Measurements from ENCODE around the gene RANBP1.

Gene RANBP1

DNA sequence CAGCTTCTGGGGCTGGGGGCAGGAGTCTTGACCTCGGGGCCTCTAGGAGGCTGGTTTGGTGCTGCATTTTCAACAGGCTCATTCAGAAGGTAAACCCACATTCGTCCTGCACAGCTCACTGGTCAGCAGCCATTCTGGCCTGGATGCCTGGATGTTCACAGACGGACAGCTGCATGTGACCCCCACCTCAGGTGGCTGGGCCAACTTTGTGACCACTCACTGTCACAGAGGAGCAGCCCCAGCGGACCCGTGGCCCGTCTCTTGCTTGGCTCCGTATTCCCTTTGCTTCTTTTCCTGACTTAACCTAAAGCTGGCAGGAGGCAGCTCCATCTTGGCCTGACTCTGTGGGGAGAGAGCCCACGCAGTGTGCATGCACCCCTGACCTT lies 27.6 kb upstream of the RANBP1 start:
- no peak for DNase-seq (ENCODE audit: low spot score)

DNA sequence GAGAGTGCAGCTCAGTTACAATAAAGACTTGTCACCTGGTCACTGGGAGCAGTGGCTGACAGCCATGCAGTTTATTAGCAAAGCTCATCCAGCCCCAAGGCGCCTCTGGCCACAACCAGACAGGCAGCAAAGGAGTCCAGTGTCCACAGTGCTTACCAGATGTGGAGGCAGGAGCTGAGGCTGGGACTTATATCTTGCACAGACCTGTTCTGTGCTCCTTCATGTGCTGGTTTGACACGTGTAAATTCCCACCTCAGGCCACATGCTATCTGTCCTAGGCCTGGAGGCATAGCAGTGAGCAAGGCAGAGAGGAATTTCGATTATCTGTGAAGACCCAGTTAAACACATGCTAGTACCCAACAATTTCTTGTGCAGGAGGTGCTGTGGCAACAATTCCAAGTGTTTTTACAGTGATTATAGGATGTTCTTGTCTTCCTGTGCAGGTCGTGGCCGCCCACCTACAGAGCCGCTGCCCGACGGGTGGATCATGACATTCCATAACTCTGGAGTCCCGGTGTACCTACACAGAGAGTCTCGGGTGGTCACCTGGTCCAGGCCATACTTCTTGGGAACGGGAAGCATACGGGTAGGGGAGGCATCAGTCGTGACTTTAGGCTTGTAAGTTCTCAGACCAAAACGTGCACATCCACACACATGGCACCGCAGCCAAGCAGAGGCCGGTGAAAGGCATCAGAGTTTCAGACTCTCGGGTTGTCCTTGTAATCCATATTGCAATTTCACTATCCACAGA lies 26.5 kb upstream of the RANBP1 start:
- DNase-seq (ENCODE audit: low spot score) = no peak

DNA sequence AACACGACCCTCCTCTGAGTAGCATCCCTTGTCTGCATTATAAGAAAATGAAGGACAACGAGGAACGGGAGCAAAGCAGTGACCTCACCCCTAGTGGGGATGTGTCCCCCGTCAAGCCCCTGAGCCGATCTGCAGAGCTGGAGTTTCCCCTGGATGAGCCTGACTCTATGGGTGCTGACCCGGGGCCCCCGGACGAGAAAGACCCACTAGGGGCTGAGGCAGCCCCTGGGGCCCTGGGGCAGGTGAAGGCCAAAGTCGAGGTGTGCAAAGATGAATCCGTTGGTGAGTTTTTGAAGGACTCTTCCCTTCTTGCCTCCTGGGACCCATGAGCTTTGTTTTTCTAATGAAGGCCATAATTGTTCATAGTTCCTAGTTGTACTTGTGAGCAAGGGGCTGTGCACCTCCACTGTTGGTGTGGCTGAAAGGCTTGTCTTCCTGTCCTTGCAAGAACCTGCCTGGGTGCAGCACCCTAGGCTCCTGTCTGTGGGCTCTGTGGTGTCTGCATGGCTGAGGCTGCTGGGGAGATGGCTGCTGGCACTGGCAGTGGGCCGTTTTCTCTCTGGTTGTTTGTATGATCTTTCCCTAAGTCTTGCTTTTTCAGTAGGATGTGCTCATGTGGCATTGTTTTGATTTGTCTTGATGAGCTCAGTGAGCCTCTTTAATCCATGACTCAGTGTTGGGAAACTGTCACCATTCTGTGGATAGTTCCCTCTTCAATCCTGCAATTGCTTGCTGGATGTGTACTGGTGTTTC lies 25.8 kb upstream of the RANBP1 start:
- DNase-seq (ENCODE audit: low spot score) = peak; percentile 70

DNA sequence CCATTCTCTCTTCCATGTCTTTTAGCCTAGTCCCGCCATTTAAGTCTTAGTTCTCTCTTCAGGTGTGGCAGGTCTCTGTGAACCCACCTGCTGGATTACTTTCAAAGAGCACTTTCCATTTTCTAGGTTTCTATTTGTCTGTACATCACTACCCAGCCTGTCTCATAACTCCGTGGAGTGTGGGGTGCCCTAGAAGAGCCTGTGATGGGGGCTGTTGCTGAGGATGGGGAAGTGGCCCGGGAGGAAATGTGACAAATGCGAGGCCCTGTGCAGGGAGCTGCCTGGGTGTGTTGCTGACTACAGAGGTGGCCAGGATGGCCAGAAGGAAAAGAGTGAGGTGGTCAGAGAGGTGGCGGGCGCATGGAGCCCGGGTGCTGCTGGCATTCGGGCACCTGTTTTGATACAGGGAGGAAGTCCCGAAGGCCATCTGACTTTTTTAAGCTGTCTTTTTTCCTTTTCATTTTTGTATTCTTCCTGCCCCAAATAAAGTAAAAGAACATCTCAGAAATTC lies 25.1 kb upstream of the RANBP1 start:
- DNase-seq (ENCODE audit: low spot score) = no peak

DNA sequence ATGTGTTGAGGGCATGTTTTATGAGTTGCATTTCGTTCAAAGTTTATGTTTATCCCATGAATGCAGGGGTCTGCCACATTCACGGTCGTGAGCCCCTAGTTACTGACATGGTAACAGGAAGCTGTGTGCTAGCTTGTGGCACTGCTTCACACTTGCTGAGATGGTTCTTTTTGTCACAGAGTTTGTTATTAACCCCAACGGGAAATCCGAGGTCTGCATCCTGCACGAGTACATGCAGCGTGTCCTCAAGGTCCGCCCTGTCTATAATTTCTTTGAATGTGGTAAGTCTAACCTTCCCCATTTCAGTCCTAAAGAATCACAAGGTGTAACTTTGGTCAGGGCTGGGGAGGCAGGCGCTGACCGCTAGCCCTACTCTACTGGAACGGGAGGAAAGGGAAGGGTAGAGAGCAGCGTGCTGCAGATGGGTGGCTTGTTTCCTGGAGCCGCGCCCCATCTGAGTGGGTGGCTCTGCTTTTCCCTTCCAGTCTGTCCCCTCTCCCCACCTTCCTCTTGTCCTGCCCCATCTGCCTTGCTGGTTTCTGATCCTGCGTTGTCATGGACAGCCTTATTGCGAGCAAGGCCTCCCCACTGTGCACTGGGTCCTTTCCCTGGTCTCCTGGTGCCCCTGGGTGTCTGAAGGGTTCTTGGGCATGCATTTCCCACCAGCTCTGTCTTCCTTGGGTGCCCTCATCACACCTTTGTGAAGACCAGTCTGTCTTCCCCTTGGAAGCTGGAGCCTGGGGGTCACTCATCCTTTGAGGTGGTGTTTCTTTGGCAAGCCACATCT lies 24.0 kb upstream of the RANBP1 start:
- no peak for DNase-seq (ENCODE audit: low spot score)

DNA sequence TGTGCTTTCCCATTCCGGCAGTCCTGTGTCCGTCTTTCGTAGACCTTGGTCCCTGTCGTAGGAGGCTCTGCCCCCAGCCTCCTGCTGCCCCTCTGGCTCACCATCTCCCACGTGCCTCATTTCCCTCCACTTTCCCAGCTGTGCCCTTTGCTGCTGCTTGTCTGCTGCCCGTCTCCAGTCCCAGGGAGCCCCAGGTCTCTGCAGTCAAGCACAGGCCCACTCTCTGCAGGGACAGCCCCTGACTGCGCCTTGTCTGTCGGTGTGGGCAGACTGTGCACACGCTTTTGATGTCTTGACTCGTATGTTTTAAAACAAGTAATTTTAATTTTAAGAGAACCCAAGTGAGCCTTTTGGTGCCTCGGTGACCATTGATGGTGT lies 23.4 kb upstream of the RANBP1 start:
- DNase-seq (ENCODE audit: low spot score) = no peak

DNA sequence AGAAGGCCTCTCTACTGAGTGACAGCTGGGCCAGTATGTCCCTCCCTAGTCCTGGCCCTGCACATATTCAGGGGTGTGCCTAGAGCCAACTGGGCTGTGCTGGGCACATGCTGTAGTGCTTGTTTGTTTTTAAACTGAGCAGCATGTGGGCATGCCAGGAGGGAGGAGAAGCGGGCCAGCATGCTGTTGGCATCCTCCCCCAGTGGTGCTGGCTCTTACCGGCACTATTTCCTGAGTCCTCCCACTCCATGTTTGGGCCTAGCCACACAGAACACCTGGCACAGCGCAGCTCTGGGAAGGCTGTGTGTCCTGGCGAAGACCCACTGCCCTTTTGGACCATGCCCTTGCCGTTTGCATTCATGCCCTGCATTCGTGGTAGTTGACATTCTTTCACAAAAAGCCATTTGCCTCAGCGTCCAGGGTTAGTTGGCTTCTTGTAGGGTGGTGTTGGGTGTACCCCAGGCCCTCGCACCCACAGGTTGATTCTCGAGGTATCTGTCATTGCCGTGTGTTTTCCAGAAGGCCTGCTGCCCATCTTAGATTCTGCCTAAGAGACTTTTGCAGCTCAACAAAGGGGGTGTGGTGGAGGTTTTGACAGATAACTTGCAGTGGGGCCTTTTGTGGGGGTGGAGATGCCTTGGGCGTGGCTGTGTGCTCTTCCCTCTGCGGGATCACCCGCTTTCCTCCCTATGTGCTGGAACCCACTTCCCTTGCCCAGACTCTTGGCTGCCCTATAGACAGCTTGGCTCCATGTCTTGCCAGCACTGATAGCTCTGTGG lies 22.3 kb upstream of the RANBP1 start:
- no peak for DNase-seq (ENCODE audit: low spot score)

DNA sequence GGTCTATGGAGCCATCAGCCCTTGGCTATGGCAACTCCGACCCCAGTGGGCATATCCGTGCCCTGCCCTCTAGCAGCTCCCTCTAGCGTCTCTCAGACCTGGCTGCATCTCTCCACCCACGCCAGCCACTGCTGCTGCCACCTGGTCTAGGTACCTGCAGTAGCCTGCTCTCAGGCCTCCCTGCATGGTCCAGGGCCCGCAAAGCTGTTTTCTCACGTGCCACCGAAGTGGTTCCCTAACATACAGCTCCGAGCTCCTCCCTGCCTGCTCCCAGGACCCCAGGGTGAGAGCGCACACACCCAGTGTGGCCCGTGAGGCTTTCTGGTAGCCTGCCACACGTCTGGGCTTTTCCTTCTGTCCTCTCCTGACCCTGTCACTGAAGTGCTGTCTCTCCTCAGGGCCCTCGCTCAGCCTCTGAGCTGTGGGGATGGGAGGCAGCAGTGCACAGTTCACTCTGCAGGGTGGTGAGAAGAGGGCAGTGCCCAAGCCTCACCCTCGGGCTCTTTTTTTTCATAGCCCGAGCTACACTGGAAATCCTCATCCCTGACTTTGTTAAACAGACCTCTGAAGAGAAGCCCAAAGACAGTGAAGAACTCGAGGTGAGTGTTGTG lies 21.6 kb upstream of the RANBP1 start:
- no peak for DNase-seq (ENCODE audit: low spot score)

DNA sequence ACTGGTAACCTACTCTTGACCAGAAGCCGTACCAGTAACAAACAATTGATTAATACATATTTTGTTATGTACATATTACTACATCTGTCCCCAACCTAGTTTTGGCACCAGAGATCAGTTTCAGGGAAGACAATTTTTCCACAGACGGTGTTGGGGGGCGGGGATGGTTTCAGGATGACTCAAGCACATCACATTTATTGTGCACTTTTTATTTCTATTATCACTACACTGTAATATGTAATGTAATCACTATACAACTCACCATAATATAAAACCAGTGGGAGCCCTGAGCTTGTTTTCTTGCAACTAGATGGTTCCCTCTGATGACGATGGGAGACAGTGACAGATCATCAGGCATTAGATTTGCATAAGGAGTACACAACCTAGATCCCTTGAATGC lies 20.4 kb upstream of the RANBP1 start:
- no peak for DNase-seq (ENCODE audit: low spot score)

DNA sequence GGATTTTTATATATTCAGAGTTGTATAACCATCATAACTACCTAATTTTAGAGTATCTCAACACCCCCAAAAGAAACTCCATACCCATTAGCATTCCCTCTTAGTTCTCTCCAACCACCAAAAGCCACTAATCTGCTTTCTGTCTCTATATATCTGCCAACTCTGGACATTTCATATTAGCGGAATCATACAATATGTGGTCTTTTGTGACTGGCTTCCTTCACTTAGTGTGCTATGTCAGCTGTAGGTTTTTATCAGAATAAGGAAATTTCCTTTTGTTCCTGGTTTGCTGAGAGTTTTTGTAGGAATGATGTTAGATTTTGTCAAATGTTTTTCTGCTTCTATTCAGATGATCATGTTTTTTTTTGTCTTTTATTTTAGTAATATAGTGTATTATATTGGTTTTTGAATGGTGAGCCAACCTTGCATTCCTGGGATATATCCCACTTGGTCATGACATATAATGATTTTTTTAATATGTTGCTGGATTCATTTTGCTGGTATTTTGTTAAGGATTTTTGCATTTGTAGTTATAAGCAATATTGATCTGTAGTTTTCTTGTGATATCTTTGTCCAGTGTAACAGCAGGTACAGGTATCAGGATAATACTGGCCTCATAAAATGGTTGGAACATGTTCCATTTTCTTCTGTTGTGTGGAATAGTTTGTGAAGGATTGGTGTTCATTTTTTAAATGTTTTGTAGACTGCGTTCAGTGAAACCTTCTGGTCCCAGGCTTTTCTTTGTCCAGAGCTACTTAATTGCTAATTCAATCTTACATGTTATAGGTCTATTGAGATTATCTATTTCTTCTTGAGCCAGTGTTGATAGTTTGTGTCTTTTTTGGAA lies 19.1 kb upstream of the RANBP1 start:
- no peak for DNase-seq (ENCODE audit: low spot score)

DNA sequence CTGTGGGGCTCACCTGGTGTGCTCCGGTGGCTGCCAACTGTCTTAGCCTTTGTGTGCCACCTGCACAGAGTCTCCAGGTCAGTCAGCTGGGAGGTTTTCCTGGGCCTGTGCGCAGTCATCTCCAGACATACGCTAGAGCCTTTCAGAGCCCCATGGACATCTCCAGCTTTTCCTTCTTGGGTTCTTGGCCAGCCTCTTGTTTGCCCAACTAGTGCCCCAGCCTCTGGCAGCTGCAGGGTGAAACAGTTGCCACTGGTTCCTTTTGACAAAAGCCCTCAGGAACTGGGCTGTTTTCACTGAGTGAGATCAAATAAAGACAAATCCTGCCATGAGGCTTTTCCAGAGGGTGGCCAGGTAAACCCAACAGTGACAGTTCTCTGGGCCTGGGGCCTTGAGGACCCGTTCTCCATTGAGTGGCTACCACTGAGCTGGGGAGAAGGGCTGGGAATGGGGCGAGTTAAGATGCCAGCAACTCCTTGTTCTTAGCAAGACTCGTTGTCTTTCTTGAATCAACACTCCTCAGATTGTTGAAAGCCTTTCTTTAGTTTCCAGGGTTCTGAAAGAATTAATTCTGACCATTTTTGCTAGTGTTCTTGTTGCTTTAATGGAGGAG lies 16.7 kb upstream of the RANBP1 start:
- DNase-seq (ENCODE audit: low spot score) = no peak

DNA sequence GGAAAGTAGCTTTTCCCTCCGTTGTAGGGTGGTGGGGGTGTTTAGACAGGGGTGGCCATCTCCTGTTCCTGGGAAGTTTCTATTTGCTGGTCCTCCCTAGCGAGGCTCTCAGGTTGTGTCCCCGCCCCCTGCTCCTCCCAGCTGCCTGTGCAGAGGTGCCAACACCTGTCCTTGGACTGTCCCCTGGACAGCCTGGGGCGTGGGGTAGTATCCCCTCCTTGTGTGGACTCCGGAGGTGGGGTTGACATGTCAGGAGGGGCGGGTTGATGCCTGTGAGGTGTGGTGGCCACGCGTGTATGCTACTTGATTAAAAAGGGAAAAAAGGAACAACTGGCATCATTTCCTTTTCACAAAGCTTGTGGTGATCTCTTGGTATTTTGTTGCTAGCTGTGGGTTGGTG lies 14.3 kb upstream of the RANBP1 start:
- DNase-seq (ENCODE audit: low spot score) = no peak

DNA sequence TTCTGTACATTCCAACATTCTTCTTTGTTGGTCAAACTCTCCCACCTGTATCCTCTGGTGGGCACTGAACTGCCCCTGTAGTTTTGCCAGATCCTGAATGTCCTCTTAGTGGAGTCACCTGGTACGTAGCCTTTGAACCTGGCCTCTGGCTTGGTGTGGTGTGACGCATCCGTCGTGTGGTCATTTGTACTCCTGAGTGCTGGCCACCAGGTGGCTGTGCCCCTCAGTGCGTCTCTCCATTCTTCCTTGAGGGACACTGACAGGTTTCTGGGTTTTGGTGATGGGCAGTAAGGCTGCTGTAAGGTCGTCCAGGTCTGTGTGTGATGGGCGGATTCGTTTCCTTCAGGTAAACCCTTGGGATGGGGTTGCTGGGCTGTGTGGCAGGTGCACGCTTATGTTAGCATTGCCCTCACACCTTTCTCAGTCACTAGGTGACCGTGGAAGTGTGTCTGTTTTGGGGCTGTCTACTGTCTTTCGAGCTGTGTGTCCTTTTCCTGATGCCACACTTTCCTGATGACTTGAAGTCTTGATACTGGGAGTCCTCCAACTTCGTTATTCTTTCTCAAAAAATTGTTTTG lies 13.6 kb upstream of the RANBP1 start:
- no peak for DNase-seq (ENCODE audit: low spot score)

DNA sequence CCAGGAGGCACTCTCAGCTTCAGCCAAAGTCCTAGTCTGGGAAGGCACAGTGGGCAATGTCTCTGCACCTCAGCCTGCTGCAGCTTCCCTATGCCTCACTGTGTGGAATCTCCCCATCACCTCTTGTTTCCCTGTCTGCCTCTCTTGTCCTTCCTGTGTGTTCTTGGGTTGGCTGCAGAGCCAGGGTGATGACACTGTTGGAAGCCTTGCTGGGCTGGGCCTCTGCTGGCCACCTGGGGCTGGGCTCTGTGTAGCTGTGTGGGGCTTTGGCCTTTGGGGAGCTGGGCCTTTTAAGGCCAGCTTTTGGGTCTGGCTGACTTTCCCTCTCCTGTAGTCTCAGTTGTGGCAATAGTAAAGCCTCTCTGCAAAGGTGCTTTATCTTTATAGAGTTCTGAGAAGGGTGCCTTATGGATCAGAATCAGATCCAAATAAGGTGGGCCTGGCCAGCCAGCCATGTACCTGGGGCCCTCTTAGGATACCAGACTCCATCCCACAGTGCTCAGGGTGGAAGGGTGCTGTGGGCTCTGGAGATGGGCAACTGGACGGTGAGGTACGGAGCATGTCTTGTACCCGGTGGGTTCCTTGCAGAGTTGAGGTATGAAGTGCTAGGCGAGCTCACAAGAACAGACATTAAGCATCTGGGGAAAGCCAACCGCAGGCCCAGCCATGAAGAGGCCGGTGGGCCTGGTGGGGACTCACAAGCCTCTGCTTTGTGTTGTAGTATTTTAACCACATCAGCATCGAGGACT lies 10.3 kb upstream of the RANBP1 start:
- no peak for DNase-seq (ENCODE audit: low spot score)

DNA sequence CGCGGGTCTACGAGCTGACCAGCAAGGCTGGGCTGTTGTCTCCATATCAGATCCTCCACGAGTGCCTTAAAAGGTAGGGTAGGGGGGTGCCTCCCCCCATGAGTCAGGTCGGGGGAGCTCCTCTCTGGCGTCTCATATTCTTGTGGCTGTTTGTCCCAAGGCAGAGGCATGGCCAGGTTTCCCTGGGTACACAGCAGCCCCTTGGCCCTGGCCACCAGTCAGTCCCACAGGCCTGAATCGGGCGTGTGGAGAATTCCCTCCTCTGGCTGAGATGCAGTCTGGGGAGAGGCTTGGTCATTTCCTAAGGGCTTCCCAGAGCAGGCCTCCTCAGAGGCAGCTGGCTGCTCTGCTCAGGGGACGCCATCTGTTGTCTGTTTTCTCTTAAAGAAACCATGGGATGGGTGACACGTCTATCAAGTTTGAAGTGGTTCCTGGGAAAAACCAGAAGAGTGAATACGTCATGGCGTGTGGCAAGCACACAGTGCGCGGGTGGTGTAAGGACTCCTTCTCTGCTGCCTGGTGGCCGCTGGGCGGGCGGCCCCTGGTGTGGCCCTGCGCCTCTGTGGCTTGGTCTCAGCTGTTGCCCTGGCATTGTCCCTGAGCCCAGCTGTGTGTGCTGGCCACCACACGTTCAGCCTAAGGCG lies 9.6 kb upstream of the RANBP1 start:
- no peak for DNase-seq (ENCODE audit: low spot score)

DNA sequence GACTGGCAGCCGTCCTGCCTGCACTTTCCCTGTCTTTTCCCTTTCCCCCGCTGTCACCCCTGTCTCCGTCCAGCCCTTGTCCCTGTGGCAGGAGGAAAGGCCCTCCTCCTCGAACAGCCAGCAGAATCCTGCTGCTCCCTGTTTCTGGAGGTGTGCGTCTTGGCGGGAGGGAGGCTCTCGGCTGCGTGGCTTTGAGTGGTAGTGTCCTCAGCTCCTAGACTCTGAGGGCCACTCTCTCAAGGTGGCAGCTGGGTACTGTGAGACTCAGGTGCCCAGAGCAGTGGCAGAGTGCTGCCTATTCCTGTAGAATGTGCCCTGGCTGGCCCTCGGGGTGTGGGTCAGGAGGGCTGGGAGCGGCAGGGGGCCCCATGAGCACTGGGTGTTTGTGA lies 9.1 kb upstream of the RANBP1 start:
- no peak for DNase-seq (ENCODE audit: low spot score)

DNA sequence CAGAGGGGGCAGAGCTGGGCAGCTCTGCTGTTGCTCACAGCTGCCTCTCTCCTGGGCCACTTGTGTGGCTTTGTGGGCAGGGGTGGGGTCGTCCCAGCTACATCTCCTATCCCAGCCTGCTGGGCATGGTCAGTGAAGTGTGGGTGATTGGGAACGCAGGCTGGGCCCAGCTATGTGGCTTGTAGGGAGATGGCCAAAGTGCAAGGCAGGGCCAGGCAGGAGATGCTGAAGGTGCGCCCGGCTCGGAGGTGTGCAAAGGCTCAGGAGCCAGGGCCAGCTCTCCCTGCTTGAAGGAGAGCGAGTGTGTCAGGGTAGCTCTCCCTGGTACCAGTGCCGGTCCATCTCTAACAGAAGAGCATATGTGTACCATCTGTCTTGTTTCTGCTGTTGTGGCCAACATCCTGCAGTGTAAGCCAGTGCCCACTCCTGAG lies 8.4 kb upstream of the RANBP1 start:
- DNase-seq (ENCODE audit: low spot score) = no peak

DNA sequence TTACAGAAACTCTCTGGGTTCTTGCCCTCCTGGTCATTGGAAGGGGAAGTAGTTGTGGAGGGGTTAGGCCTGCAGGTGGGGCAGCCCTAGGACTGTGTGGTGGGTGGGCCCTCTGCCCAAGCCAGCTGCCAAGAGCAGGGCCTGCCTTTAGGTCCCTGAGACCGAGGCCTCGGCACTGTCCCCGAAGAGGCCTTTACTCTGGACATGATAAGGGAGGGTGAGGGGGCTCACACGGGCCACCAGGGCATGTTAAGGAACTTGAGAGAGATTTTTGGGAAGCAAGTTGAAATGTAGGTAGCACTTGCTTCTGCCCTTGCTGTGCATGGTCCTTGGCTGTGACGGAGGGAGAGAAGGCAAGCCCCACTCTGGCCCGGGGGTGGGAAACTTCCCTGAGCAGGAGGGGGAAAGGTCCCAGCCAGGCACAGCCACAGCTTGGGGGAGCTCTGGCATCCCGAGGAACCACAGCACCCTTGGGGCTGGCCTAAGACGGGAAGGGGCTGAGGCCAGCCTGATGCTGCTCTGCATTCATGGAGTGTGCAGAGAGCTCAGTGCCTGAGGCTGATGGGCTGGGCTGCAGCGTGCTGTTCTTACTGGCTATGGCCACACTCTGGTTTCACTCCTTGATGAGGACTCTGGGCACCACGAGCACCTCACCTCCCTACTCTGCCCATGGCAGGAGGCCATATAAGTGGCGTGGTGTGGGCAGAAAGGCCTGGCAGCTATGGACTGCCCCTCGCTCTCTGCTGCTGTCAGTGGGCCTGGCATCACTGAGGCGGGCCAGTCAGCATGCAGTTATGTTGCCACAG lies 7.8 kb upstream of the RANBP1 start:
- DNase-seq (ENCODE audit: low spot score) = no peak
